ENCODE results near the gene CLDN9.

CLDN9 gene

DNA sequence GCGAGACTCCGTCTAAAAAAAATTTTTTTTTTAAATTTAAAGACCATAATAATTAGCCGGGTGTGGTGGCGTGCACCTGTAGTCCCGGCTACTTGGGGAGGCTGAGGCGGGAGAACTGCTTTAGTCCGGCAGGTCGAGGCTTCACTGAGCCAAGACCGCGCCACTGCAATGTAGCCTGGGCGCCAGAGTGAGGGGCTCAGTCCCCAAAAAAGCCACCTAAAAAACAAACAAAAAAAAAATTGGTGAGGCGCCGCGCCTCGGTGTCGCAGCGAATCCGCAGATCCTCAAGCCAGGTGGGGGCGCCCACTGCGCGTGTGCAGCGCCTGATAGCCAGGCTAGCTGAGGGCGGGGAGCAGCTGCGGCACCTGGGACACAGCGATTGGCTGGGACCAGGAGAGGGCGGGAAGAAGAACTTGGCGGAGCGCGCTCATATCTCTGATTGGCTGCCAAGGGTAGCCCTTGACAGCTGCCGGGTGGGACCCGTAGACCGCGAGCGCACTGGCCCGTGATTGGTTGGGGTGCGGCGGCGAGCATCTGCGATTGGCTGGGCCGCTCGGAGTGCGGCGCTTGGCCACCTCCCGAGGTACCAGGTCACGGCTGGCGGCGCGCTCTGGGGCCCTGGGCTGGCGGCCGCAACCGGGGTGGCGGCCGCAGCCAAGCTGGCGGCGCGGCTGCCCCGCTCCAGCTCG is 9.0 kb upstream of the CLDN9 start:
- TF ChIP-seq, protein P1, sequence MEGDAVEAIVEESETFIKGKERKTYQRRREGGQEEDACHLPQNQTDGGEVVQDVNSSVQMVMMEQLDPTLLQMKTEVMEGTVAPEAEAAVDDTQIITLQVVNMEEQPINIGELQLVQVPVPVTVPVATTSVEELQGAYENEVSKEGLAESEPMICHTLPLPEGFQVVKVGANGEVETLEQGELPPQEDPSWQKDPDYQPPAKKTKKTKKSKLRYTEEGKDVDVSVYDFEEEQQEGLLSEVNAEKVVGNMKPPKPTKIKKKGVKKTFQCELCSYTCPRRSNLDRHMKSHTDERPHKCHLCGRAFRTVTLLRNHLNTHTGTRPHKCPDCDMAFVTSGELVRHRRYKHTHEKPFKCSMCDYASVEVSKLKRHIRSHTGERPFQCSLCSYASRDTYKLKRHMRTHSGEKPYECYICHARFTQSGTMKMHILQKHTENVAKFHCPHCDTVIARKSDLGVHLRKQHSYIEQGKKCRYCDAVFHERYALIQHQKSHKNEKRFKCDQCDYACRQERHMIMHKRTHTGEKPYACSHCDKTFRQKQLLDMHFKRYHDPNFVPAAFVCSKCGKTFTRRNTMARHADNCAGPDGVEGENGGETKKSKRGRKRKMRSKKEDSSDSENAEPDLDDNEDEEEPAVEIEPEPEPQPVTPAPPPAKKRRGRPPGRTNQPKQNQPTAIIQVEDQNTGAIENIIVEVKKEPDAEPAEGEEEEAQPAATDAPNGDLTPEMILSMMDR (IDR thresholded peaks at IDR 0.05; ENCODE audit: control extremely low read depth, extremely low read depth, low read depth, missing control alignments): peak; percentile 73
- ChIA-PET POLR2A (interaction anchor here (0.6 kb wide), 1 partner anchor 25 kb away, joined by 4 read pairs; no protein-coding TSS in a partner anchor), CTCF (interaction anchor here (0.6 to 11.8 kb wide), 6 partner anchors 9 to 126 kb away, joined by 3 to 231 read pairs (median 4); partner anchors contain the start of genes CLDN6, HCFC1R1, THOC6 and TNFRSF12A)
- peak; percentile 99 for DNase-seq (ENCODE audit: extremely low spot score)

DNA sequence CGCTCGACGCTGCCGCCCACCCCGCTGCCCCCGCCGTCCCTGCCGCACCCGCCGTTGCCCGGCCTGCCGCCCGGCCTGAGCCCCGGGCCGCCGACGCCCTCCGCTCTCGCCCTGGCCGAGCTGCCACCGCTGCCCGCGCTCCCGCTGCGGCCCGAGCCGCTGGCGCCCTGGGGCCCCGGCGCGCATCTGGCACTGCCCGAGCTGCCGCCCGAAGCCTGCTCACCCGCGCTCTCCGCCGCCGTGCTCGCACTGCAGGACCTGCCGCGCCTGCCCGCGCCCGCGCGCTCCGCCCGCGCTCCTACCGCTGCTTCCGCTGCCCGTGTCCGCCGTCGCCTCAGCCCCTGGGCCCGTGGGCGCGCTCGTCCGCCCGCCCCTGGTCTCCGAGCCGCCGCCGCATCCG is 8.4 kb upstream of the CLDN9 start:
- DNase-seq (ENCODE audit: extremely low spot score): no peak
- TF ChIP-seq, protein P1 (IDR thresholded peaks at IDR 0.05; ENCODE audit: control extremely low read depth, extremely low read depth, low read depth, missing control alignments): no peak
- ChIA-PET CTCF (interaction anchor here (0.6 to 11.8 kb wide), 6 partner anchors 10 to 126 kb away, joined by 3 to 231 read pairs (median 4); partner anchors contain the start of genes CLDN6, HCFC1R1, THOC6 and TNFRSF12A), POLR2A (interaction anchor here (0.6 kb wide), 1 partner anchor 24 kb away, joined by 4 read pairs; no protein-coding TSS in a partner anchor)

DNA sequence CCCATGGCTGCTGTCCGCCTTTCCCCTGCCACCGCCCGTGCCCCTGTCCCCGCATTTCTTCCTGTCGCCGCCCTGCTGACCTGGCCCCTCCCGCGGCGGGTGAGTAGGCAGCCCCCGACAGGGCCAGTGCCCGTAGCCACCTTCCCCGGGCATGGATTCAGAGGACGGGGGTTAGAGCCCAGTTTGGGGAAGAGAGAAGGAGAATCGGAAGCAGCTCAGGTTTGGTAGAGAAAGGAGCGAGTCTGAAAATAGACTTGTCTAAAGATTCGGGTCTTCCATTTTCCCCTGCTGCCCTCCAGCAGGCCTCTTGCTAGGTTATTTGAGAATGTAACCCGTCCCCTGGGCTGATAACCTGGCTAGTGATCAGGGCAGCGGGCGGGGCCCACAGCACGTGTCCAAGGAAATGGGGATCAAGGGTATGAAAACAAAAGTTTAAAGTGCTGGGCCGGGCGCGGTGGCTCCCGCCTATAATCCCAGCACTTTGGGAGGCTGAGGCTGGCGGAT is 7.9 kb upstream of the CLDN9 start:
- TF ChIP-seq, protein P1 (IDR thresholded peaks at IDR 0.05; ENCODE audit: control extremely low read depth, extremely low read depth, low read depth, missing control alignments): no peak
- no peak for DNase-seq (ENCODE audit: extremely low spot score)
- CTCF ChIA-PET: interaction anchor here (1.3 to 11.8 kb wide), 3 partner anchors 21 to 124 kb away, joined by 4 to 231 read pairs (median 5); partner anchors contain the start of genes CLDN6, HCFC1R1, THOC6 and TNFRSF12A
- POLR2A ChIA-PET: no interaction called here

DNA sequence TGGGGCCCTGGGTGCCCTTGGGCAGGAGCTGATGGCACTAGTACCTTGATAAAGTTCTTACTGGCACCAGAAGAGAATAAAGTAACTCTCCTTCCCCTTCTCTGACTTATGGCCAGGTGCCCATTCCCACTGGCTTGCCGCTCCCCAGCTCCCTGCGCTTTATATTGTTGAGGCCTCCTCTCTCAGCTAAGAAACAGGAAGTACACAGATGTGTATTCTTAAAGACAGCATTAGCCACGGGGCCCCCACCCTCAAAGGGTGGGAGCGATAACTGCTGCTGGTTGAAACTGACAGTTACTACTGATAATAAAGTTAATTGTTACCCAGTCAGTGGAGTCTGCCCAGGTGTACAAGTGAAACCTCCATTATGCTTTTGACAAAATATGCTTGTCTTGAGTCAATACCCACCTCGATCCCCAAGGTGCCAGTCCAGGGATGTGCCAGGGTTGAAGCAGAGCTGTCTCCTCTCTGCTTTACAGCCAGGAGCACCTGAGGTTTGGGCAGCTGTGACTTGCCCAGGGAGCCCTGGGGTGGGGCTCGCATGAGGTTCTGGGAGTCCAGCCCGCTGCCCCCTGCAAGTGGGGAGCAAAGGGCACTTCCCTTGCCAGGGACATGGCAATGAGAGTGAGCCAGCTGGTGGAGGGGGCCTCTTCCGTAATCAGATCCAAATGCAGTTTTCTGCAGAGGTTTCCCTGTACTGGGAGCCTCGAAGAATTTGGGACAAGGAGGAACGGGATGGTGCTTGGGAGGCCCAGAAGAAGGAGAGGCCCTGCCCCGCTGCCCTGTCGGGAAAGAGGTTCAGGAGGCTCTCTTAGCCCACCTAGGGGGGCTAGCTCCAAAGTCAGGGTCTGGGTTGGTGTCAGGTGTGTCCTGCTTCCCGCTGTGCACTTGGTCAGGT is 5.4 kb upstream of the CLDN9 start:
- ChIA-PET POLR2A (no interaction called here), CTCF (interaction anchor here (1.2 to 11.8 kb wide), 4 partner anchors 18 to 122 kb away, joined by 3 to 231 read pairs (median 4); partner anchors contain the start of genes CLDN6, HCFC1R1, THOC6 and TNFRSF12A)
- TF ChIP-seq, protein P1 (IDR thresholded peaks at IDR 0.05; ENCODE audit: control extremely low read depth, extremely low read depth, low read depth, missing control alignments): no peak
- no peak for DNase-seq (ENCODE audit: extremely low spot score)

DNA sequence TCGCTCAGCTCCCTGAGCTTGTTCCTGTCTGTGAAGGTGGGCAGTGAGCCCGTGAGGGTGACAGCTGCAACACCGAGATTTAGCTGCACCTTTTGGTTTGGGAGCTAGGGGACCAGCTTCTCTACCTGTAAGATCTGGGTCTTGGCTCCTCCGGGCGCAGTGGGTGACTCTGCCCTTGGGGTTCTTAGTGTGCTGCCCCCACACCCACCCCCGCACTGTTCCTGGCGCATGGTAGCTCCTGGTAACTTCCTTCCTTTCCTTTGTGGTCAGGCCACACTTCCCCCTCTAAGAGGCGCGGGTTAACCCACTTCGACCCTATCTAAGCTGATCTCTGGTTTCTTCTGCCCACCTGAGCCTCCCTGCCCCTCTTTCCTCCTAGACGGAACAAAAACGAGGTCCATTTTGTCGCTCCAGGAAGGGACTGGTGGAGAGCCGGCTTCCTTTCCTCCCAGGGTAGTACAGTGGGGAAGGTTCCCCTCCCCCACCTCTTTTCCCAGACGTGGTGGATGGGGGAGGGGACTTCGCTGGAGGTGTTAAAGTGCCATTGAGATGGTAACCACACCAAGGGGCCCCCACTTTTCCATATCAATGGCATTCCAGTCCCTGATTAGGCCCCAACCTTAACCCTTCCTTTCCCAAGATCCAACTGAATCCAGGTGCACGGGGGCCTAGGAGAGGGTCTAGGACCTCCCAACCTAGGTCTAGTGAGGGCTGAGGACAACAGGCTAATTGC is 4.6 kb upstream of the CLDN9 start:
- POLR2A ChIA-PET: no interaction called here
- CTCF ChIA-PET: interaction anchor here (1.2 to 11.8 kb wide), 4 partner anchors 18 to 122 kb away, joined by 3 to 231 read pairs (median 4); partner anchors contain the start of genes CLDN6, HCFC1R1, THOC6 and TNFRSF12A
- DNase-seq (ENCODE audit: extremely low spot score): no peak
- TF ChIP-seq, protein P1 (IDR thresholded peaks at IDR 0.05; ENCODE audit: control extremely low read depth, extremely low read depth, low read depth, missing control alignments): no peak

Data from GM10248 (cell line).